Esophagus muscularis mucosa (tissue), 4 donors: ENCODE results near the gene DUSP22.
"Not testable (repeated sequence)": the region's sequence is repeated elsewhere in the genome, so short reads cannot be mapped to it uniquely, and the experiment has no call there.

ENCODE experiments used
- EP300 ChIP-seq: sonication (generic); formaldehyde crosslinking; IDR thresholded peaks from one replicate; pipeline ENCODE4 v1.6.1; 2017; ENCODE audit warnings: antibody characterized with exemption
- POLR2A ChIP-seq: fragments of 450-650 bp; IDR thresholded peaks from one replicate; pipeline ENCODE4 v1.6.1; 2017; ENCODE audit warnings: antibody characterized with exemption, moderate library complexity, mild to moderate bottlenecking, low read depth
- POLR2AphosphoS5 ChIP-seq, 2 donors: sonication (generic); formaldehyde crosslinking; IDR thresholded peaks; one replicate each; pipeline ENCODE4 v1.6.1; 2017; ENCODE audit warnings: antibody characterized with exemption in 2 of 2
- TF ChIP-seq, protein P1 (sequence below), 3 experiments: fragments of 200-600 bp in 2 of 3; fragments of 450-650 bp in 1 of 3; sonication (generic) in 2 of 3; IDR thresholded peaks; one replicate each; pipeline ENCODE4 v1.5.1; 2017 to 2019; ENCODE audit warnings: antibody characterized with exemption in 3 of 3, mild to moderate bottlenecking in 2 of 3, moderate library complexity in 1 of 3

GRCh38 chr6:248046-248445, 44.2 kb upstream of the DUSP22 start:
- not testable (repeated sequence) for TF ChIP-seq POLR2A; POLR2AphosphoS5 (IDR thresholded peaks at IDR 0.05); EP300
- TF ChIP-seq, protein P1, sequence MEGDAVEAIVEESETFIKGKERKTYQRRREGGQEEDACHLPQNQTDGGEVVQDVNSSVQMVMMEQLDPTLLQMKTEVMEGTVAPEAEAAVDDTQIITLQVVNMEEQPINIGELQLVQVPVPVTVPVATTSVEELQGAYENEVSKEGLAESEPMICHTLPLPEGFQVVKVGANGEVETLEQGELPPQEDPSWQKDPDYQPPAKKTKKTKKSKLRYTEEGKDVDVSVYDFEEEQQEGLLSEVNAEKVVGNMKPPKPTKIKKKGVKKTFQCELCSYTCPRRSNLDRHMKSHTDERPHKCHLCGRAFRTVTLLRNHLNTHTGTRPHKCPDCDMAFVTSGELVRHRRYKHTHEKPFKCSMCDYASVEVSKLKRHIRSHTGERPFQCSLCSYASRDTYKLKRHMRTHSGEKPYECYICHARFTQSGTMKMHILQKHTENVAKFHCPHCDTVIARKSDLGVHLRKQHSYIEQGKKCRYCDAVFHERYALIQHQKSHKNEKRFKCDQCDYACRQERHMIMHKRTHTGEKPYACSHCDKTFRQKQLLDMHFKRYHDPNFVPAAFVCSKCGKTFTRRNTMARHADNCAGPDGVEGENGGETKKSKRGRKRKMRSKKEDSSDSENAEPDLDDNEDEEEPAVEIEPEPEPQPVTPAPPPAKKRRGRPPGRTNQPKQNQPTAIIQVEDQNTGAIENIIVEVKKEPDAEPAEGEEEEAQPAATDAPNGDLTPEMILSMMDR (IDR thresholded peaks at IDR 0.05), result not testable (repeated sequence)
